DOHH2 (cell line): ENCODE measurements around the gene MYCBP.

Experiments
- H3F3A ChIP-seq: fragments of 200-600 bp; sonication (generic), shearing (Covaris generic); 2 replicates; pipeline ENCODE4 v1.6.0; 2016; ENCODE audit warnings: antibody characterized with exemption, mild to moderate bottlenecking; ENCODE audit not compliant: control insufficient read depth, insufficient read depth
- H3K27ac ChIP-seq: fragments of 200-600 bp; sonication (generic); 2 replicates; pipeline ENCODE4 v1.5.1; 2014; ENCODE audit warnings: low read depth, mild to moderate bottlenecking, low read length, moderate library complexity
- H3K27me3 ChIP-seq: fragments of 200-600 bp; sonication (generic); 2 replicates; pipeline ENCODE4 v1.6.1; 2014; ENCODE audit warnings: mild to moderate bottlenecking, low read length, mixed read lengths; ENCODE audit not compliant: control insufficient read depth
- H3K36me3 ChIP-seq: fragments of 200-600 bp; sonication (generic); 2 replicates; pipeline ENCODE4 v1.6.1; 2014; ENCODE audit warnings: mild to moderate bottlenecking, low read length, moderate library complexity, mixed read lengths; ENCODE audit not compliant: control insufficient read depth
- H3K4me1 ChIP-seq: fragments of 200-600 bp; sonication (generic); 2 replicates; pipeline ENCODE4 v1.6.1; 2014; ENCODE audit warnings: mild to moderate bottlenecking, low read length, mixed read lengths; ENCODE audit not compliant: control insufficient read depth
- H3K4me2 ChIP-seq: fragments of 200-600 bp; sonication (generic); 2 replicates; pipeline ENCODE4 v1.6.0; 2014; ENCODE audit warnings: mild to moderate bottlenecking, low read length, moderate library complexity
- H3K4me3 ChIP-seq: fragments of 200-600 bp; sonication (generic); 2 replicates; pipeline ENCODE4 v1.5.1; 2014; ENCODE audit warnings: mild to moderate bottlenecking, low read length, mixed read lengths
- H3K79me2 ChIP-seq: fragments of 200-600 bp; sonication (generic); 2 replicates; pipeline ENCODE4 v1.6.1; 2014; ENCODE audit warnings: mild to moderate bottlenecking, low read length, mixed read lengths; ENCODE audit not compliant: control insufficient read depth
- H3K9me2 ChIP-seq: fragments of 200-600 bp; sonication (generic); replicated peaks from 2 replicates; pipeline ENCODE4 v1.6.1; 2014; ENCODE audit warnings: mild to moderate bottlenecking, low read length, mixed read lengths; ENCODE audit not compliant: control insufficient read depth
- H3K9me3 ChIP-seq: fragments of 200-600 bp; sonication (generic); 2 replicates; pipeline ENCODE4 v1.6.1; 2014; ENCODE audit warnings: antibody characterized with exemption, low read length, mixed read lengths; ENCODE audit not compliant: control insufficient read depth, insufficient read depth
- H4K20me1 ChIP-seq: fragments of 200-600 bp; sonication (generic); 2 replicates; pipeline ENCODE4 v1.6.0; 2014; ENCODE audit warnings: low read depth, mild to moderate bottlenecking, antibody characterized with exemption, low read length, moderate library complexity; ENCODE audit not compliant: control insufficient read depth, insufficient read depth
- EZH2phosphoT487 ChIP-seq: fragments of 200-600 bp; sonication (generic); IDR thresholded peaks from 2 replicates; pipeline ENCODE4 v1.6.1; 2017; ENCODE audit warnings: borderline replicate concordance, mild to moderate bottlenecking, antibody characterized with exemption, low read length, moderate library complexity, mixed read lengths
- TF ChIP-seq, protein P1 (sequence below): fragments of 200-600 bp; sonication (generic); IDR thresholded peaks from one replicate; pipeline ENCODE4 v1.5.1; 2014; ENCODE audit warnings: antibody characterized with exemption, mild to moderate bottlenecking, low read depth, low read length; ENCODE audit not compliant: poor library complexity, severe bottlenecking

MYCBP gene

GRCh38 chr1:38826886-38827285 lies 46.3 kb downstream of the MYCBP start:
- peaks cover 51% of the 10 kb centered on the region for H3K27me3 ChIP-seq
- H3K9me3 ChIP-seq = no peaks in the 10 kb centered on the region
- H3K4me1 ChIP-seq = no peaks in the 10 kb centered on the region
- no peaks in the 10 kb centered on the region for H3K79me2 ChIP-seq
- no peak overlapping the region for H3K27ac ChIP-seq
- H3K4me3 ChIP-seq = no peak overlapping the region
- no peaks in the 10 kb centered on the region for H3F3A ChIP-seq
- no peak overlapping the region for H3K4me2 ChIP-seq
- TF ChIP-seq, protein P1, sequence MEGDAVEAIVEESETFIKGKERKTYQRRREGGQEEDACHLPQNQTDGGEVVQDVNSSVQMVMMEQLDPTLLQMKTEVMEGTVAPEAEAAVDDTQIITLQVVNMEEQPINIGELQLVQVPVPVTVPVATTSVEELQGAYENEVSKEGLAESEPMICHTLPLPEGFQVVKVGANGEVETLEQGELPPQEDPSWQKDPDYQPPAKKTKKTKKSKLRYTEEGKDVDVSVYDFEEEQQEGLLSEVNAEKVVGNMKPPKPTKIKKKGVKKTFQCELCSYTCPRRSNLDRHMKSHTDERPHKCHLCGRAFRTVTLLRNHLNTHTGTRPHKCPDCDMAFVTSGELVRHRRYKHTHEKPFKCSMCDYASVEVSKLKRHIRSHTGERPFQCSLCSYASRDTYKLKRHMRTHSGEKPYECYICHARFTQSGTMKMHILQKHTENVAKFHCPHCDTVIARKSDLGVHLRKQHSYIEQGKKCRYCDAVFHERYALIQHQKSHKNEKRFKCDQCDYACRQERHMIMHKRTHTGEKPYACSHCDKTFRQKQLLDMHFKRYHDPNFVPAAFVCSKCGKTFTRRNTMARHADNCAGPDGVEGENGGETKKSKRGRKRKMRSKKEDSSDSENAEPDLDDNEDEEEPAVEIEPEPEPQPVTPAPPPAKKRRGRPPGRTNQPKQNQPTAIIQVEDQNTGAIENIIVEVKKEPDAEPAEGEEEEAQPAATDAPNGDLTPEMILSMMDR = no peak
- no peak for TF ChIP-seq EZH2phosphoT487
- H4K20me1 ChIP-seq = no peaks in the 10 kb centered on the region; the same call in 1 of the 2 replicates
- H3K9me2 ChIP-seq = no peaks in the 10 kb centered on the region
- H3K36me3 ChIP-seq = no peaks in the 10 kb centered on the region

- H3K9me3 ChIP-seq = no peaks in the 10 kb centered on the region
- no peaks in the 10 kb centered on the region for H3F3A ChIP-seq
- H3K79me2 ChIP-seq = no peaks in the 10 kb centered on the region
- no peak overlapping the region for H3K4me2 ChIP-seq
- peaks cover 49% of the 10 kb centered on the region for H3K27me3 ChIP-seq
- H3K9me2 ChIP-seq = no peaks in the 10 kb centered on the region
- H3K36me3 ChIP-seq = no peaks in the 10 kb centered on the region
- H3K4me1 ChIP-seq = no peaks in the 10 kb centered on the region
- TF ChIP-seq, protein P1 = no peak
- TF ChIP-seq EZH2phosphoT487 = no peak
- no peak overlapping the region for H3K4me3 ChIP-seq
- H4K20me1 ChIP-seq = no peaks in the 10 kb centered on the region; the same call in 1 of the 2 replicates
- H3K27ac ChIP-seq = no peak overlapping the region
Observed at GRCh38 chr1:38826262-38826661, 46.9 kb downstream of the MYCBP start.

DNA sequence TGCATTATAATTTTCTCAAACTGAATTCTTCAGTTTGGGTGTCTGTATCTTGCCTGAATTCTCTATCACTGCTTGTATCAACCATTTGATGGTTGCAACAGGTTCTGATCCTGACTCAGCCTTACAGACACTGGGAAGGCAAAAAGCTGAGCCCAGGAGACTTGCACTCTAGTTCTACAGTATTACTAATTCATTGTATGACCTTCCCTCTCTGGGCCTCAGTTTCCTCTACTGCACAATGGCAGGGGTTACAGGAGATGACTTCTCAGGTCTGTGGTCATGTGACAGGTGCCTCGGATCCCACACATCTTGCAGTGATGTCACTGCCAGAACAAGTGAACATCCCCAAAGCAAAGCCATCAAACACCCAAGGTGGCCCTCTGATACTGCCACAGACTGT lies 52.3 kb downstream of the MYCBP start:
- Histone ChIP-seq H3K9me3 (no peaks in the 10 kb centered on the region), H3K27ac (no peak overlapping the region), H3K9me2 (no peaks in the 10 kb centered on the region), H3K4me2 (no peak overlapping the region), H3K79me2 (no peaks in the 10 kb centered on the region), H3K27me3 (peaks cover 37% of the 10 kb centered on the region), H3K4me1 (no peaks in the 10 kb centered on the region), H3K36me3 (no peaks in the 10 kb centered on the region), H3F3A (no peaks in the 10 kb centered on the region), H4K20me1 (no peaks in the 10 kb centered on the region; the same call in 1 of the 2 replicates), H3K4me3 (no peak overlapping the region)
- TF ChIP-seq, protein P1 = no peak
- TF ChIP-seq EZH2phosphoT487 = no peak

- Histone ChIP-seq H3K4me1 (no peaks in the 10 kb centered on the region), H3K79me2 (no peaks in the 10 kb centered on the region), H3F3A (no peaks in the 10 kb centered on the region), H4K20me1 (no peaks in the 10 kb centered on the region; the same call in 1 of the 2 replicates), H3K4me2 (no peak overlapping the region), H3K36me3 (no peaks in the 10 kb centered on the region), H3K27ac (no peak overlapping the region), H3K9me3 (no peaks in the 10 kb centered on the region), H3K4me3 (no peak overlapping the region), H3K9me2 (no peaks in the 10 kb centered on the region), H3K27me3 (peaks cover 38% of the 10 kb centered on the region)
- TF ChIP-seq, protein P1 = no peak
- no peak for TF ChIP-seq EZH2phosphoT487
Observed at GRCh38 chr1:38819516-38819915, 53.6 kb downstream of the MYCBP start.
